HUDEP-2 (cell line): ENCODE data around the gene BTBD19.
"Not testable (repeated sequence)": the region's sequence is repeated elsewhere in the genome, so short reads cannot be mapped to it uniquely, and the experiment has no call there.

Experiments used
- DNase-seq, 76 experiments: peaks; one replicate each; lab custom pipeline; 2025; ENCODE audit not compliant: unreplicated experiment in 76 of 76; lab: John Stamatoyannopoulos, UW

Gene BTBD19

GRCh38 chr1:44786841-44787426 lies 21.4 kb upstream of the BTBD19 start:
- no peak for DNase-seq

DNA sequence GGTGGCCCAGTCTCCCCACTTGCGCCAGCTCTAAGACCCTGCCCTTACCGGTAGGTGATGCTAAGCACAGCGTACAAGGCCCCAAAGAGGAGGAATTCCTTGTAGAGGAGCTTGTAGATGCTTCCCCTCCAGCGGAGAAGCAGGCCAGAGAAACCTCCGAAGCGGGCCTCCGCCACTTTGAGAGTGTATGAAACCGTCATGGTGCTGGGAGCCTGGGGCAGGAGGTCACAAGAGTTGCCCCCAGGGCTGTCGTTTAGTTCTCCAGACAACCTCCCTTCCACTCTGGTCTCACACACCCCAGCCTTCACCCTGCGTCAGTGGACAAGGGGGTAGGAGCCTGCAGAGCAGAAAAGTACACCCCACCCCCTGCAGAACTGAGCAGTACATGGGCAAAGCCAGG lies 20.8 kb upstream of the BTBD19 start:
- no peak for DNase-seq

- no peak for DNase-seq
These were observed 20.0 kb upstream of the BTBD19 start, which contains the start of gene BEST4 for GRCh38 chr1:44788120-44788860. TSS of gene BEST4 (minus strand) at chr1:44788170. CDS start at chr1:44787705, 465 bp downstream.

DNA sequence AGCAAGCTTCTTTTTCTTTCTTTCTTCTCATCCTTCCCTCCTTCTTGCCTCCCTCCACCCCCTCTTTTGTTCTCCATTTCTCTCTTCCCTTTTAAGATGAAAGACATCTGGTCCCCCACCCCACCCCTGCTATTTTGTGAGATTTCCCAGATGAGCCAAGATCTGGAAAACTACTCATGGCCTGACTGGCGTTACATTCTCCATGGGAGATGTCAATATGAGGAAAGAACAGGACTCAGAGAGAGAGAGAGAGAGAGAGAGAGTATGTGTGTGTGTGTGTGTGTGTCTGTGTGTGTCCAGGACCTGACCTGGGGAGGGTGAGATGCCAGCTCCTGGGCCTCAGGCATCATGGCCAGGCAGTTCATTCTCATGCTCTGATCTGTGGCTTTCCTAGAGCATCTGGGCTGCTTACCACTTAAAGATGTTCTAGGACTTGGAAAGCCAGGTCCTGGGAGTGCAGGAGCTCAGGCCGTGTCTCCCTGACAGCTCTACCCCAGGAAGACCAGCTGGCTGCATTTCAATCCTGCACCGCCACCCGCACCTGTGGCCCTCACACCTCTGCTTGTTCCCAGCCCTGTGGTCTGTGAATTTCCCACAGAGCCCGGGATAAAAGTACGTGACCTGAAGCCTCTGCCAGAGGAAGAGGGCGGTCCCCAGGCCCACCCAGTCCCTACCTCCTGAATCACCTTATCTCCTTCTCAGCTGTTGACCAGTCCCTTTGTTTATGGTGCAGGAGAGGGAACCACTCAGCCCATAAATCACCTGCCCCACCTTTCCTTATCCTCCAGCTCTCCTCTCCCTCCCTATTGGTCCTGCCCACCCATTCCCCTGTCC lies 17.1 kb upstream of the BTBD19 start:
- DNase-seq = no peak

- DNase-seq = no peak
These were observed 15.4 kb upstream of the BTBD19 start for GRCh38 chr1:44792736-44793502.

- not testable (repeated sequence) for DNase-seq
These were observed 10.4 kb upstream of the BTBD19 start for GRCh38 chr1:44797886-44798285.

- DNase-seq = no peak
These were observed 9.6 kb upstream of the BTBD19 start for GRCh38 chr1:44798481-44799365.

DNA sequence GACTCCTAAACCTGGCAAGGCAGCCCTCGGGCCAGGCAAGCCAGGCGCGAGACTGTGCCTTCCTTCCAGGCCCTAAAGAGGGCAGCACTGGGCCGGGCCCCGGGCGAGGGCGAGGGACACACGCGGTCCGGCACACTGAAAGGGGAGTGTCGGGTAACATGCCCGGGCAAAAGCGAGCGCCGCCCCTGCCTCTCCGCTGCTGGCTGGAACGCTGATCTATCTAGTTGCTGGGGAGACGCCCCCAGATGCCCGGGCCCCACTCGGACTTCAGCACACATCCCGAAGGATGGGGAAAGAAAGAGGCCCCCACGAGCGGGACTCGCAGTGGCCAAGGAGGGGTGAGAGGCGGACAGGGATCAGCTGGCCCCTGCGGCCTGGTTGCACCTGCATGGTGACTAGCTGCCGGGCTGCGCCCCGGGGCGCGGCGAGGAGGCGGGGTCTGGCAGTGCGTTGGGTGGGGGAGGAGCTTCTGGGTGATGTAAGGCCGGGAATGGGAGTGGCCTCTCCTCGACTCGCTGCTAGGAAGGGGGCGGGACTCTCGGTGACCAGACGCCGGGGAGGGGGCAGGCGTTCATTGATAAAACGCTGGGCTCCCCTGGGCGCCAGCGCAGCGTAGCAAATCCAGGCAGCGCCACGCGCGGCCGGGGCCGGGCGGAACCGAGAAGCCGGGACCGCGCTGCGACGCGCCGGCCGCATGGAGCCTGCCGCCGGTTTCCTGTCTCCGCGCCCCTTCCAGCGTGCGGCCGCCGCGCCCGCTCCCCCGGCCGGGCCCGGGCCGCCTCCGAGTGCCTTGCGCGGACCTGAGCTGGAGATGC lies 8.3 kb upstream of the BTBD19 start, which contains the start of gene PLK3:
TSS of gene PLK3 (plus strand) at position 608 of the 815 bp plus-strand sequence. CDS start at position 695, 87 bp downstream.
- peak in 75 of 76 experiments; percentile 70 to 99 (median 96) for DNase-seq

DNA sequence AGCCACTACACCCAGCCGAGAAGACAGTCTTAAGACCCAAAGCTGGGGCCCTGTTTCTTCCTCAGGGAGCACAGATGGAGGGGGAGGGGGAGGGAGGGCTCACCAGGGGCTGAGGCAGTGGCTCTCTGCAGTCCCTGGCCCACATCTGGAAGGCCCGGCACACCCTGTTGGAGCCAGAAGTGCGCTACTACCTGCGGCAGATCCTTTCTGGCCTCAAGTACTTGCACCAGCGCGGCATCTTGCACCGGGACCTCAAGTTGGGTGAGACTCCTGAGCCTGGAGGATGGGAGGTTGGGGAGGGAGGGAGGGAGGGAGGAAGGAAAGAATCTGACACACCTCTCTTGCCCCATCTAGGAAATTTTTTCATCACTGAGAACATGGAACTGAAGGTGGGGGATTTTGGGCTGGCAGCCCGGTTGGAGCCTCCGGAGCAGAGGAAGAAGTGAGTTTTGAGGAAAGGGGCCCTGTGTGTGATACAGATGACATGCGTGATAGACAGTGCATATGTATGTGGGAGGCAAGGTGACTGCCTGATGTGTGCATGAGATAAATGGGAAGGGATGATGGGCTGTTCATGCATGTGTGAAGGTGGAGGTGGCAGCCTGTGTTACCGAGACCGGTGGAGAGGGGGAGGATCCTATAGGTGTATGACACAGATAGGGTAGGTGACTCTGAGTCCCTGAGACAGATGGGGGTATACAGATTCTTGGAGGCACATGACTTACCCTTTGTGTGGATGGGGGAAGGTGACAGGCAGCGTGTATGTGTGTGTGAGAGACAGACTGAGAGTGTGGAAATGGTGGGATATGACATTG lies 6.6 kb upstream of the BTBD19 start:
- DNase-seq = peak in 9 of 76 experiments; percentile 4 to 47 (median 31)

GRCh38 chr1:44802306-44803061 lies 5.8 kb upstream of the BTBD19 start:
- peak in 2 of 76 experiments; percentile 40 to 41 for DNase-seq

DNA sequence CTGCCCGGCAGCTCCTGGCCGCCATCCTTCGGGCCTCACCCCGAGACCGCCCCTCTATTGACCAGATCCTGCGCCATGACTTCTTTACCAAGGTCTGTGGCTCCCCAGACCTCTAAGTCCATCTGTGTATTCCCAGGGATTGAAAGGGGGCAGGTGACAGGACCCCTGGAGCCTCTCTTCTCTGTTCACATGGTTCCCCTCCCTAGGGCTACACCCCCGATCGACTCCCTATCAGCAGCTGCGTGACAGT lies 5.3 kb upstream of the BTBD19 start:
- DNase-seq = no peak

DNA sequence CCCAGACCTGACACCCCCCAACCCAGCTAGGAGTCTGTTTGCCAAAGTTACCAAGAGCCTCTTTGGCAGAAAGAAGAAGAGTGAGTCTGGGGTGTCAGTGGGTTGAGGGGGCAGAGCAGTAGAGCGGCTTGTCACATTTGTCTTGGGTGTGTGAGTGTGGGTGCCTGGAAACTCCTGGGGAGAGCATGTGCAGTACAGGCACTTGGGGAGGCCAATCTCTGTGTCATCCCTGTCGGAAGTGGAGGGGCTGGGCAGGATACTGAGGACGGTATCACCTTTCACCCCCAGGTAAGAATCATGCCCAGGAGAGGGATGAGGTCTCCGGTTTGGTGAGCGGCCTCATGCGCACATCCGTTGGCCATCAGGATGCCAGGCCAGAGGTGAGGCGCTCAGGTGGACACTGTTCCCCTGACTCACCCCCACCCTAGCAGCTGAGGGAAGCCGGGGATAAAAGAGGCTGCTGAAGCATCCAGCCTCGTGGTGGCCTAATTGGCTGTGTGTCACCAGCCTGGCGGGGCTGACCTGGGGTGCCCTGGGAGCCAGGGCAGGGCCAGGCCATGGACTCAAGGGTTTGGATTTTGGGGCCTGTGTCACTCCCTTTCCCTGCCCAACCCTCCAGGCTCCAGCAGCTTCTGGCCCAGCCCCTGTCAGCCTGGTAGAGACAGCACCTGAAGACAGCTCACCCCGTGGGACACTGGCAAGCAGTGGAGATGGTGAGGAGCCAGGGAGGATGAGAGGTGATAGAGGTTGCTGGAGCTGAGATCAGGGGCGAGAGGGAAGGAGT lies 4.8 kb upstream of the BTBD19 start:
- no peak for DNase-seq

DNA sequence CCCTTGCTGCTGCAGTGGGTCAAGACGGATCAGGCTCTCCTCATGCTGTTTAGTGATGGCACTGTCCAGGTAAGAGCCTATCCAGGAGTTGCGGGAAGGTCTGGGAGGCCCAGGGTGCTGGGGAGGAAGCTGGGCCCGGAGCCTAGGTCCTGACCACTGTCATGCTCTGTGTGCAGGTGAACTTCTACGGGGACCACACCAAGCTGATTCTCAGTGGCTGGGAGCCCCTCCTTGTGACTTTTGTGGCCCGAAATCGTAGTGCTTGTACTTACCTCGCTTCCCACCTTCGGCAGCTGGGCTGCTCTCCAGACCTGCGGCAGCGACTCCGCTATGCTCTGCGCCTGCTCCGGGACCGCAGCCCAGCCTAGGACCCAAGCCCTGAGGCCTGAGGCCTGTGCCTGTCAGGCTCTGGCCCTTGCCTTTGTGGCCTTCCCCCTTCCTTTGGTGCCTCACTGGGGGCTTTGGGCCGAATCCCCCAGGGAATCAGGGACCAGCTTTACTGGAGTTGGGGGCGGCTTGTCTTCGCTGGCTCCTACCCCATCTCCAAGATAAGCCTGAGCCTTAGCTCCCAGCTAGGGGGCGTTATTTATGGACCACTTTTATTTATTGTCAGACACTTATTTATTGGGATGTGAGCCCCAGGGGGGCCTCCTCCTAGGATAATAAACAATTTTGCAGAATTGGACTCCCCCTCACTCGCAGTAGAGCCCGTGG lies 2.9 kb upstream of the BTBD19 start:
- DNase-seq = no peak

GRCh38 chr1:44806025-44806703 lies 2.2 kb upstream of the BTBD19 start:
- no peak for DNase-seq

DNA sequence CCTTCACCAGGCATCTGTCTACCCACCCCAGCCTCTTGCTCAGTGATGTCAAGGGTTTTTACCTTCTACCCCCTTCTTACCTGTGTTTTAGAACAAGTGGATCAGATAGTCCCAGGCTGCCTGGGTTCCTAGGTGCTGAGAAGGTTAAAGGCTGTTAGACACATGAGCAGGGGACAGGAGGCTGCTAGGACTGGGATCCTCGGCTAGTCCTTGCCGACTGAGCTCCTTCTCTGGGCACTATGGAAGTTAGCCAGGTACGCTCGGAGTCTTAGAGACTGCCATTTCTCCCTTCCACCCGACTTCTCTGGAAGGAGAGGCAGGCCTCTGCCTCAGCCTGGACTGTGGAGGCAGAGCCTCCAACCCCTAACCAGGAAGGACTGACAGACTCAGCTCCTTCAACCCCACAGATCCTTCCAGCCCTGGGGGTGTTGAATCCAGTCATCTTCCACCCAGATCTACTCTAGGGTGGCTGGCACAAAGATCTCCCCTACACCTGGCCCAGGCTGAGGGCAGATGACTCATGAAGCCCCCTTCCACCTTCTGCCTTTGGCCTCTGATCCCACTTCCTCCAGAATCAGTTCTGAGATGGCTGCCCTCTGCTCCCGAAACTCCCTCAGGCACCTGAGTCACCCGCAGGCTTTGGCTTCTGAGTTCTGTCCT lies 1.5 kb upstream of the BTBD19 start, which contains the start of gene DYNLT4:
TSS of gene DYNLT4 (minus strand) at position 648 of the 660 bp plus-strand sequence. CDS start 683 bp downstream, outside the sequence.
- DNase-seq = no peak
